ENCODE data around the gene NAA50.

GRCh38 chr3:113719294-113719693 is 26.8 kb downstream of the NAA50 start:
- TF ChIP-seq CTCF (conservative IDR thresholded peaks at IDR 0.05; ENCODE audit: low read depth, low read length) (no peak), EZH2 (IDR thresholded peaks at IDR 0.05; ENCODE audit: borderline replicate concordance, low read depth, low read length, poor library complexity, severe bottlenecking) (no peak)
